Left renal cortex interstitium (tissue), 4 donors: ENCODE data around the gene TMCC1. TPM values are rescaled to one million over a fixed set of nuclear protein-coding genes. Genes with fewer than 3 reads are reported as not detected.

Source experiments
- DNase-seq, 4 donors: peaks; one replicate each; pipeline ENCODE4 v3.0.0-alpha.2; 2013; ENCODE audit warnings: low read depth in 4 of 4, low spot score in 2 of 4, missing footprints in 1 of 4
- polyA plus RNA-seq, 4 donors: library from polyadenylated mRNA; unstranded; fragments of 120-200 nt; gene quantifications; one replicate each; pipeline ENCODE4 v1.2.1, GENCODE V29; 2013; ENCODE audit not compliant: insufficient read length in 4 of 4

TMCC1 gene
- polyA plus RNA-seq, 4 donors = 22.7 to 25.5 (median 24.2) TPM

DNA sequence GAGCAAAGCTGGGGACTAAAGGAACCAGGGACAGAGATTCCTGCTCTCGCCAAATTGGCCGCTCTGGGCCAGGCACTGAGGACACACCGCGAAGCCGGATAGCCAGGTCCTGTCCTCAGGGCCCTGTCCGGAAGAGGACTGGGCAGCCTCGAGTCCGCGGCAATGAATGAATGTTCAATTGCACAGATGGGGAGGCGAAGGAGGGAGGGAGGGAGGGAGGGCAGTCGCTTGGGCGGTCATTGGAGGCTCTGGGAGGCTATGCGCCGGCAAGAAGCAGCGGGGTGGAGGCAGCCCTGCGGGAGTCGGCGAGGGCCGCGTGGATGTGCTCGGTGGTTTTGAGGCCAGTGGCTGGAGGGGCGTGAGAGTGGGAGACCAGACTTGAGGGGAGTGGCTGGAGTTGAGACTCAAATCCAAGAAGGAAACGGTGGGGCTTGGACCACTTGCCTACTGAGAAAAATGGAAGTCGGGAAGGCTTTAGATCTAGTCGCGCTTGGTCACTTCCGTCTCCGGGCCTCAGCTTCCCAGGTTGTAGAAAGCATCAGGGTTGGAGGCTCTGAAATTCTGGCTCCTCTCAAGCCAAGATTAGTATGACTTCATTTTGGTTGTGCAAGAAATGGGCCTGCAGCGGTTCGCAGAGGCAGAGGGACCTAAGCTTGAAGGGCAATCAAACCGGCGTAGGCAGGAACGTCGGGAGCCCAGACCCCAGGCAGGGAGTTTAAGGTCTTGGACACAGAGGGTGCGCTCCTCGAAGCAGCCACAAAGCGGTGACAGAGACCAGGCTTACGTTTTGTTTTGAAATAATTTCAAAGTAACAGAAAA, 266.0 kb downstream of the TMCC1 start:
- DNase-seq = no peak

DNA sequence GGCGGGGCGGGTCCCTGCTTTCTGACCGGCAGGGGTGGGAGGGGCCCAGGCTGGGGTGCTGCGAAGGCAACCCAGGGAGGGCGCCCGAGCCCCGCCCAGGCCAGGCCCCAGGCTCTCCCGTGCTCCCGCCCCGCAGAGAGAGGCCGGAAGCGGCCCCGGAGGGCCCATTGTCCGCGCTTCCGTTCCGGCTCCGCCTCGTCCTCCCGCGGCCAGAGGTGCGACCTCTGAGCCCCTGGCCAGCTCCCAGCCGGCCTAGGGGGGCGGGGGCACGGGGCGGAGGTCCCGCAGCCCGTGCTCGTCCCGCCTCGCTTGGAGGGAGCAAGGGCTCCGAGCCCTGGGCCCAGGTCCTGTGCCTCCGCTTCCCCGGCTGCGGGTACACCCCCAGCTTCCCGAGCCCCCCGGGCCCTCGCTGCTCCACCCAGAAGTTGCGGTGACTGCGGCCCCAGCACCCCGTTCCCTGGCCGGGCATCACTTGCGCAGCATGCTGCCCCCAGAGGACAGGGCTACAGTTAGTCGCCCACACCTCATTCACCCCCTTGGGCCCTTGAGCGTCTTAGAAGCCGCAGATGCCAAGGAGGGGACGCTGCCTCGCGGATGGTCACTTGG, 266.7 kb downstream of the TMCC1 start:
- DNase-seq = no peak

DNA sequence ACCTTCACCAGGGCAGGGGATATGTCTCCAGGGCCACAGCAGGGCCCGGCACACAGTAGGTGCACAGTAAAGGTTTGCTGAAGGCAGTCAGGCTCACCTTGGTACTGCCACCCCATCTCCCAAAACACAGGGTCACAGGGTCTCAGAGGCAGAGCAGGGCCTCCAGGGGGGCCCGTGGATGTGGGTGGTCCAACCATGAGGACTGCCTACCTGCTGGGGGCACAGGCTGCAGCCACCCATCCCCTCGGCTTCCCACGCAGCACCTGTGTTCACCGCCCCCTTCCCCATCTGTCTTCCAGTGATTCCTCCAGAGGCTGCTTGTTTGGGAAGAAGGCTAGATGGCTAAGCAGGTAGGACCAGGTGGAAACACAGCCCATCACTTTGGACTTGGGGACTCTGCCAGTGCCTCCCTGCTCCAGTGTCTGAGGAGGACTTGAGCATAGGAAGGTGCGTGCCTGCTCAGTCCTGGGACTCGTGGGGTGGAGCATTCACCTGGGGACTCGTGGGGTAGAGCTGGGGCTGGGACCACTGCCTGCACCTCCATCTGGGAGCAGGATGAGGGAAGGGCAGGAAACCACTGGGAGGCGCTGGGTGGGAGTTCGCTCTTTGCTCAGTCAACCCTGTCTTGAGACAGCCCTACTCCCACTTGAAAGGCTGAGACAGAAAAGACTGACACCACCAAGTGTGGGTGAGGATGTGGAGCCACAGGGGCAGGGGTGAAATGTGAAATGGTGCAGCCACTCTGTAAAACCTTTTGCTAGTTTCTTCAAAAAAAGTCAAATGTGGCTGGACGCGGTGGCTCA, 268.2 kb downstream of the TMCC1 start:
- DNase-seq = no peak

DNA sequence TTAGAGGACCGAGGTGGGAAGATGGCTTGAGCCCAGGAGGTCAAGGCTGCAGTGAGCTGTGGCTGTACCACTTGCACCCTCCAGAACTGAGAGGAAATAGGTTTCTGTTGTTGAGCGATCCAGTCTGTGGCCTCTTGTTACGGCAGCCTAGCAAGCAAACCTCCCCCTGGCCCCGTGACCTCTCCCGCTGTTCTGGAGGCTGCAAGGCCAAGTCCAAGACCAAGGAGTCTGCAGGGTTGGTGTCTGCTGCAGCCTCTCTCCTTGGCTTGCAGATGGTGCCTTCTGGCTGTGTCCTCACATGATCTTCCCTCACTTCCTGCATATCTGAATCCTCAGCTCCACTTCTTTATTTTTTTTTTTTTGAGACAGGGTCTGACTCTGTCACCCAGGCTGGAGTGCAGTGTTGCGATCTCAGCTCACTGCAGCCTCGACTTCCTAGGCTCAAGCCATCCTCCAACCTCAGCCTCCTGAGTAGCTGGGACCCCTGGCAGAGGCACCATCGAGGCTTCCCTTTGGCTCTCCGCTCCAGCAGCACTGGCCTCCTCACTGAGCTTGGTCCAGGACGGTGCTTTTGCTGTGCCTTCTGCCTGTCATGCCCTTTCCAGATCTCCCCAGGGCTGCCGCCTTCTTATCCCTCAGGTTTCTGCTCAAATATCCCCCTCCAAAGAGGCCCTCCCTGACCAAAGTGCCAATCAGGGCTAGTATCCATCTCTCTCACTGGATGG, 269.0 kb downstream of the TMCC1 start:
- no peak for DNase-seq

DNA sequence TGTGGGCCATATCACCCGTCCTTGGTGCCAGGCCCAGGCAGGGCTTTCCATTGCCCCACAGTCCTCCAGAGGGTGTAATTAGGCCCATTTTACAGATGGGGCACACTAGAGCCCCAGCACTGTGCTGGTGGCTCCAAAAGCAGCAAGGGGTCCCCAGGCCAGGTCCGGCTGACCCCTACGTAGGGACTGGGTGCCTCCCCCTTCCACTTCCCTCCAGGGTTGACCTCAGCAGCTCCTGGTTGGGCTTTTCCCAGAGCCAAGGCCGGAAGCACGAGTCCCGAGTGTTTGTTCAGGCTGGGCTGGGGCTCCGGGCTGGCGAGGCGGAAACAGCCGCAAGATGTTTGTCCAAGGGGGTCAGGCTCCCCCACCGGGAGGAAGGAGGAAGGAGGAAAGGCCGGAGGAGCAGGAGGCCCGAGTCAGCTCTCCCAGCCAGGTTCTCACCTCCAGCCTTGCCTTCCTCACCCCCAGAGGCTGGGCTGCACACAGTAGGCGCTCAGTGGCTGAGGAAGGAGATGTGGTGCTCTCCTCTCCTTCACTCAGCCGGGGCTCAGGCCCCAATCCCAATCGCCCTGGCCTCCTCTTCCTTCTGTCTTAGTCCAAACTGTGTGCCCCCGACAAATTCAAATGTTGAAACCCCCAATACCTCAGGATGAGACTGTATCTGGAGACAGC, 269.9 kb downstream of the TMCC1 start:
- DNase-seq = no peak

DNA sequence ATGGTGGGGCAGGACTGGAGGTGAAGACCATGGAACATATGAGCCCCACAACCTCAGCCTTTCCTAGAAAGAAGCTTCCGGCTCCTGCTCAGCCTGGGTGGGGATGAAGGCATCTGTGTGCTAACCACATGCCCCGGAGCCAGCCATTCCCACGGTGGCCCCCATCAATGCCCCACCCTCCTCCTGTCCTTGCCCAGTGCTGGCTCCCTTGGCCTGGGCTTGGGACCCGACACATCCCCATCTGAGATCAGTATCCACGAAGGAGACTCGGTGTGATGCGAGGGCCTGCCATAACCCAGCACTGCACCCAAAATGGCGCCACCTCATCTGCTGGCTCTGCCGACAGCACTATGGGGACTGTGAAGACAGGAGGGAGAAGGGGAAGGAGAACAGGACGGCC, 270.6 kb downstream of the TMCC1 start:
- DNase-seq = no peak

DNA sequence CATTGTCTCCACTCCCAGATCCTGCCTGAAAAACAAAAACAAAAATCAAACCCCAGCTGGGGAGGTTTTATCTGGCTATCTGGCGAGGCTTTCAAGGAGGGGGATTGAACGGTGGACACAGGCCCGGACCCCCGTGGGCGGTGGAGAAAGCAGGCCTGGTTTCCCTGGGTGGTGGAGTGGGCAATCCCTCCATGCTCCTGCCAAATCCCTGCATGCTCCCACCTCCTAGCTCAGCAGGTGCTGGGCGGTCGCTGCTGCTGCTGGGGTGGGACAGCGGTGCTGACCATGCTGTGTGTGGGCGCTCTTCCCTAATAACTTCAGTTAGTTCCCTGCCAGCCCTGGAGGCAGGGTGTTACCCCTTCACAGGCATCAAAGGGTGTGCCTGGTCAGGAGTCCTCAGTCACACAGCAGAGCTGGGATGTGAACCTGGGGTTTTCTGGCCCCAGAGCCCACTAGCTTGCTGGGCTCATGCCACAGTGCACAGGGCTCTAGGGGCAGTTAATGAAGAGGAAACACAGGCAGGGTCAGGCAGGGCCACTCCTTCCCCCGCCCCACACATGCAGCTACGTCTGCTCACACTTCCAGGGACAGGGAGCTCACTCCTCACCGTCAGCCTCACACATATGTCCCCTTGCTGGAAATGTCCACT, 271.2 kb downstream of the TMCC1 start:
- DNase-seq = no peak

DNA sequence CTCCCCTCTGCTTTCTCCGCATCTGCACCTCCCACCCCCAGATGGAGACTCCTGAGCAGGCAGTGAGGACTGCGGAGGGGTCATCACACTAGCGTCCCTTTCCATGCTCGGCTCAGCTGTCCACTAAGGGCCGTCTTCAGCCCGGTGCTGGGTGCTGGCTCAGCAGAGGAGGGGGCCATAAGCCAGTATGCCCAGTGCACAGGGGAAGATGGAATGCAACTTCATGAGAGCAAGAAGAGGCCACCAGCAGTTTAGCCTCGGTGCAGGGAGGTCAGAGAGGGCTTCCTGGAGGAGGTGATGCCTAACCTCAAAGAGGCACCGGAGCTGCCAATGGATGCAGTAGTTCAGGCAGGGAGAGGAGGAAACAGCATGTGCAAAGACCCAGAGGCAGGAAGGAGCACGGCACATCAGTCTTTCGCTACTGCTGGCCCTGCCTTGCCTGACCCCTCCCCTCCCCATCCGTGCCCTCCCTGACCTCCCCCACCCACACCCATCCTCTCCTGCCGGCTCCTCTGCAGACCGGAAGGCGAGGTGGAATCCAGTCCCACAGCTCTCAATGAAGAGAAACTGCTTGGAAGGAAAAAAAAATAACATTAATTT, 271.8 kb downstream of the TMCC1 start:
- DNase-seq = no peak

DNA sequence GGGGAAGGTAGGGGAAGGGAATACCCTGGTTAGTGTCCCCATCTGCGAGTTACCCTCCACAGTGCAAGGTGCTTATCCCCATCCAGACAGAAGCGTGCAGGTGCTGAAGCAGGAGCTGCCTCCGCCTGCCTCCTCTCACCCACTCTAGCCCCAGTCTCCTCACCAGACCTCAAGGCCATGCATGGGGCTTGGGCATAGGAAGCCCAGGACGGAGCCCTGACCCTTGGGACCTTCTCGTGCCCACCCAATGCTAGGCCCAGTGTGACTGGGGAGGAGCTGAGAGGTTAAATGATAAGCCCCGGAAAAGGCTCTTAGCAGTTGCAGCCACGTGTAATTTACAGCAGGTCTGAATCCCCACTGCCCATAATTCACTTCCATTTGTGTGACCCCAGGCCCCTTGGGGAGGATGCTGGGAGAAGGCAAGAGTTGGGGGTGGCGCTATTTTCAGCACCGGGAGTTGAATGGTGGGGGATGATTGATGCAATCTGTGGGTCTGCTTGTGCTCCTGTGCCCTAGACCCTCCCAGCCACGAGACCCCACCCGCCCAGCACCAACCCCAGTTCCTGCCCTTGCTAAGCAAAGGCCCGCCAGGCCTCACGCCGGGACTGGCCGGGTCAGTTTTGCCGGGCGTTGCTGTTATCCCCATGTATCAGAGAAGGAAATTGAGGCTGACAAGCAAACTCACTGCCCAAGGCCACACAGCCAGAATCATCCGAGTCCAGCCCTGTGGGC, 272.5 kb downstream of the TMCC1 start:
- no peak for DNase-seq

DNA sequence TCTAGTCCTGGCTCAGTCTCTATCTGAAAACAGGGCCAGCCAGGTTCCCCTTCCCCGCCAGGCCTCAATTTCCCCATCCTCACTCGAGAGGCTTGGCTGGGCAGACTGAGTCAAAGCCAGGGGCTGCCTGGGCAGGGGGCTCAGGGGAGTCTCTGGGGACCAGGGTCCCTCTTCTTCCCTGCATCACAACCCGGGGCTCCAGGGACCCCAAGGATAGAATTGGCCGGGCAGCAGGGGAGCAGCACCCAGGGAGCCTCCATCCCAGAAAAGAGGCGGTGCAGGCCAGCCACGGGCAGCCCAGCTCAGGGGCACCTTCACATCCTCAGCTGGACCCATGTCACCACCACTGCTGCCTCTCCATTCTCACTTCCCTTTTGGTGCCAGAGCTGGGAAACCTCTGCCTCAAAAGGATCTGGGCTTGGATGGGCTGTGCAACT, 273.8 kb downstream of the TMCC1 start:
- no peak for DNase-seq

DNA sequence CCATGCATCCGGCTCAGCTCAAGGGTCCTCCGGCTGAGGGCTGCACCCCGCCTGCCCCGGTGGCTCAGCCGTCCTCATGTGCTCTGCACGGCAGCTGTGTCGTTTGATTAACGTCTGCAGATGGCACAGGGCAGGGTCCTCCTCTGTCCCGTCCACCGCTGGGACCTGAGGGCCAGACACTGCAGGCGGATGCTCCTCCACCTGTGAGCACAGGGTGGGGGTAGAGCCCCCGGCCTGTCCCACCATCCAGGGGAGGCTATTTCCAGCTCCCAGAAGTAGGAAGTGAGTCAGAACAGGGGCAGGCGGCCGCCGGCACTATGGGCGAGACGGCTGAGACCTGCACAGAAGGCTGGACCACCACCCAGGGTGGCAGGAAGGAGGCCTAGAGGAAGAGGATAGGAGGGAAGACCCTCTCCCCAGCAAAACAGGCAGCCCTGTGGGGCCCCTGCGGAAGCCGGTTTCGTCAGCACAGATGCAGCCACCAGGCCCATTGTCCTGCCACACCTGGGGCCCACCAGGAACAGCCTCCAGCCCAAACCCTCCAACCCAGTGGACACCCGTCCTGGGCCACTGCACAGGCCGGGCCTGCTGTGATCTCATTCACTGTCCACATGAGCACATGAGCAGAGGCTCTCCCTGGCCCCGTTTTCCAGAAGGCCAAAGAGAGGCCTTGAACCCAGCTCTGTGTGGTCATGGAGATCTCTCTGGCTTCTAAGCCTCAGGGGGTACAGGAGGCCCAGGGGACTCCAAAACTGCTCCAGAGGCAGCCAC, 274.4 kb downstream of the TMCC1 start:
- DNase-seq = no peak

DNA sequence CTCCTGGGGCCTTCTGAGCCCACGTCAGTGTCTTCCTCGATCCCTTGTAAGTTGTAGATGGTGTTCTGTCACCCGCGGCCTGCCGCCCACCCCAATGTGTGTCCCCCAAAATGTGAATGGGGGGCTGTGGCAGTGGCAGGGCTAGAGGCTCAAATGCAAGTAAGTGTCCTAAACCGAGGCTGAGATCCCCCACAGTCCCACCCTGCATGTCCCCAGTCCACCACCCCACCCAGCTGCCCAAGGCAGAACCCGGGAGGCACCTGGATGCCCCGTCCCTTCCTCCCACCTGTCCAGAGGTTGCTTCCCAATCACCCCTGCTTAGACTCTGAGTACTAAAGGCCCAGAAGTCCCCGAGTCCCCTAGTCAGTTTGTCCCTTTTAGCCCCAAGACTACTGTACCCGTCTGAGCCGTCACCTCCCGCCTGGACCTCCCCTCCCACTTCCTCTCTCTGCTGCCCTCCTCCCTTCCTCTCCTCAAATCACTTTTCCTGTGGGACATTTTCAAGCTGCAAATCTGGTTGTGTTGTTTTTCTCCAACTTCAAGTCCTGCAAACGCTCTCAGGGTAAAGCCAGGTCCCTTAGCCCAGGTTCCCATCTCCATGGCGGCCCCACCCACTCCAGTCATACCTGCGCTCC, 275.2 kb downstream of the TMCC1 start:
- no peak for DNase-seq

DNA sequence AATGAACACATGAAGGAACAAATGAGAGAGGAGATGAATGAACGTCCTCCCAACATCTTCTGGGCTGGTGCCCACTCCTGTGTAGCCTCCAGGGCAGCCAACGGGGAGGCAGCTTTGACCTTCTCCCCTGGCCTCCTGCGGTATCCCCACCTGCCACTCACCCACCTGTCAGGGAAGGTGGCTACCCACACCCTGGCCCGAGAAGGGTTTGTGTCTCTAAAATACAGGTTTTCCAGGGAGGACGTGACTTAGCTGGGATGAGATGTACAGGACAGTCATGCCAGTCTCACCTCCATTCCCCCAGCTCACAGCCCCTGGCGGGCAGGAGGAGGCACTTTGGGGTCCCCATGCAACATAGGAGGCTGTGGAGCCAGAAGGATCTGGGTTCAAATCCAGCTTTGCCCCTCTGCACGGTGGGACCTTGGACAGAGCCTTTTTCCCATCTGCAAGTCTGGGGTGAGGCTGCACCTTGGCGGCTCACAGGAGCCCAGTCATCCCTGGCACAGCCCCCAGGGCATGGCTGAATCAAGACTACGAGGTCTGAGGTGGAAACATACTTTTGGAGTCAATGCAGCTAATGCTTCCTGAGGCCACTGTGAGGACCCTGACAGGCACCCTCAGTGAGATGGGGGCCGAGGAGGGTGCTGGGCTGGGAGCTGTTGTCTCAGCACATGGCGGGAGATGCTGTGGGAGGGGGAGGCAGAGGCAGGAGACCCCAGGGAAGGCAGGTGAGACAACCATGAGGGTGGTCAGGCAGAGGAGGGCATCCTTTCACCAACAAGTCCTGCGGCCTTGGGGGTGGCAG, 275.9 kb downstream of the TMCC1 start:
- no peak for DNase-seq

DNA sequence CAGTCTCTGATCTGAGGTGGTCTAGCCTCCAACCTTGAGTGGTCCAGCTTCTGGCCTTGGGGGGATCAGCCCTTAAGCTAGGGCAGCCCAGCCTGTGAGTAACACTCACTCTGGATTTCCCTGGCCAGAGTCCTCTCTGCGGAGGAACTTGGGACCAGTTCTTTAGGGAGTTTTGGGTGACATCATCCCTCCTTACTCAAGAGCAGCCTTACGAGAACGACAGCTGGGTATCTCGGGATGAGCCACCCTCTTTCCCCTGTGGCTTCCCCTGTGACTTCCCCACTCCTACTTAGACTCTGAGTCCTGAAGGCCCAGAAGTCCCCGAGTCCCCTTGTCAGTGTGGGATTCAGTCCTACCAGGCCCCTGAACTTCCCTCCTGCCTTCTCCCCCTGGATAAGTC, 276.8 kb downstream of the TMCC1 start:
- no peak for DNase-seq

DNA sequence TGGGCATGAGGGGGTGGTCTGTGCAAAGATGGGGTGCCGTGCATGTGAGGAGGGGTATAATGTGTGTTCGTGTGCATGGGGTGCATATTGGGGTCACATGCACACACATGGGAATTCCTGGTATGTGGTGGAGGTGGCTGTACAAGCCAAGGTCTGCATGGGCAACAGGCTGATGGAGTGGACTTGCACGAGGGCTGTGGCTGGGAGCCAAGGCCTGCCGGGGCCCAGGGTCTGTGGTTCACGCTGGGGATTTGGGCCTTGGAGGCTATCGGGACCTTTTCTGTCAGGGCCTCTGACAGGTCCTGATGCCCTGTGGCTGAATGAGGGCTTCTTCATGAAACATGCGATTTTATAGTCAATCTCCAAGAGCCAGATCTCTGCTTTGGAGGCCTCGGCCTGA, 277.2 kb downstream of the TMCC1 start:
- DNase-seq = no peak

DNA sequence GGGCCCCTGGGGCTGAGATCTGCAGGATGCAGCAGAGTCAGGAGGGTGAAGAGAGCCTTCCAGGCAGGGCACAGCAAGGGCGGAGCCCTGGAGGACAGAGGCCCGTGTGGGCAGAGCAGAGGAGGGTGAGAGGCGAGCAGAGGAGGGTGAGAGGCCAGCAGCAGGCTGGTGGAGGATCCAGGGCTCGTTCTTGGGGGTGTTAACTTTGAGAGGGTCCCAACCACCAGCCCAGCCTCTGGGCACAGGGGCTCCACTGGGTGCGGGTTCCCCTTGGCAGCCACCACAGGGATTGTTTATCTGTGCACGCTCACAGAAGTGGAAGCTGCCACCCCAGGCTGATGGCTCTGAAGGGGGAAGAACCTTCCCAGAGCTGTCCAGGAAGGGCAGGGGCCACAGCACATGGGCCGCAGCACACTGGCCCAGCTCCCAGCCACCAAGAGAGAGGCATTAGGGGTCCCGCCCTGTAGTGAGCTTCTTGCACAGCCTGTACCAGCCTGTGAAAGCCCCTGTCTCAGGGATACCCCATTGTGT, 277.7 kb downstream of the TMCC1 start:
- DNase-seq = no peak
